CD14-positive monocyte (primary cell): ENCODE measurements around the gene TBXAS1. TPM values are rescaled to one million over a fixed set of nuclear protein-coding genes. Genes with fewer than 3 reads are reported as not detected.
A peak's percentile ranks its signal among the peaks of the same experiment; 100 is the strongest.

Source experiments
- DNase-seq, 3 donors: peaks; one replicate each; pipeline ENCODE4 v3.0.0-alpha.2; 2011 to 2022
- H2AFZ ChIP-seq: 2 replicates; pipeline ENCODE4 v1.6.0; 2012; ENCODE audit warnings: mild to moderate bottlenecking, low read depth, low read length, inconsistent platforms; ENCODE audit not compliant: insufficient read depth, poor library complexity, severe bottlenecking
- H3K27ac ChIP-seq, 2 donors: 1 replicate in 1 of 2; 2 replicates in 1 of 2; pipeline ENCODE4 v1.5.1; 2012 to 2013; ENCODE audit warnings: low read length in 2 of 2, control low read depth in 1 of 2, inconsistent platforms in 1 of 2, low read depth in 1 of 2, mild to moderate bottlenecking in 1 of 2
- H3K27me3 ChIP-seq, 2 donors: one replicate each; pipeline versions ENCODE4 v1.6.0 to v1.6.1; 2011 to 2013; ENCODE audit warnings: low read length in 2 of 2; ENCODE audit not compliant: control insufficient read depth in 2 of 2, insufficient read depth in 2 of 2
- H3K36me3 ChIP-seq, 2 donors: replicated peaks in 1 of 2; 1 replicate in 1 of 2; 2 replicates in 1 of 2; pipeline versions ENCODE4 v1.5.1 to v1.6.1; 2012 to 2013; ENCODE audit warnings: low read length in 2 of 2, control low read depth in 1 of 2, inconsistent platforms in 1 of 2, mild to moderate bottlenecking in 1 of 2; ENCODE audit not compliant: insufficient read depth in 2 of 2, control insufficient read depth in 1 of 2
- H3K4me1 ChIP-seq, 2 donors: 1 replicate in 1 of 2; 2 replicates in 1 of 2; pipeline versions ENCODE4 v1.5.1 to v1.6.1; 2012 to 2013; ENCODE audit warnings: low read length in 2 of 2, control low read depth in 1 of 2, inconsistent platforms in 1 of 2, mild to moderate bottlenecking in 1 of 2, moderate library complexity in 1 of 2; ENCODE audit not compliant: insufficient read depth in 2 of 2, control insufficient read depth in 1 of 2
- H3K4me2 ChIP-seq: replicated peaks from 2 replicates; pipeline ENCODE3; 2012; ENCODE audit warnings: low read length, moderate library complexity, mild to moderate bottlenecking; ENCODE audit not compliant: poor library complexity, severe bottlenecking; ENCODE audit errors: extremely low read depth
- H3K4me3 ChIP-seq, 3 experiments: fragments of 200-600 bp in 1 of 3; sonication (generic) in 1 of 3; replicated peaks in 1 of 3; 1 replicate in 2 of 3; 2 replicates in 1 of 3; pipeline ENCODE4 v1.5.1; 2011 to 2013; ENCODE audit warnings: low read length in 3 of 3, mild to moderate bottlenecking in 3 of 3, control low read depth in 2 of 3, low read depth in 2 of 3, inconsistent platforms in 1 of 3, moderate library complexity in 1 of 3
- H3K79me2 ChIP-seq: 2 replicates; pipeline ENCODE4 v1.6.0; 2012; ENCODE audit warnings: mild to moderate bottlenecking, control low read depth, inconsistent platforms, low read length, moderate library complexity; ENCODE audit not compliant: insufficient read depth
- H3K9ac ChIP-seq: 2 replicates; pipeline ENCODE4 v1.6.0; 2017; ENCODE audit warnings: low read length, mild to moderate bottlenecking; ENCODE audit not compliant: insufficient read depth, poor library complexity, severe bottlenecking
- H3K9me3 ChIP-seq, 2 donors: replicated peaks in 1 of 2; 1 replicate in 1 of 2; 2 replicates in 1 of 2; pipeline versions ENCODE4 v1.5.1 to v1.6.1; 2012 to 2013; ENCODE audit warnings: low read length in 2 of 2, control low read depth in 1 of 2; ENCODE audit not compliant: control insufficient read depth in 1 of 2, insufficient read depth in 1 of 2
- H4K20me1 ChIP-seq: 2 replicates; pipeline ENCODE4 v1.6.0; 2012; ENCODE audit warnings: mild to moderate bottlenecking, low read length, control low read depth, moderate library complexity; ENCODE audit not compliant: insufficient read depth
- H3K27ac Mint-ChIP-seq, 7 donors: one replicate each; pipeline ENCODE4 v1.8.0; 2020; ENCODE audit warnings: mild to moderate bottlenecking in 7 of 7, mixed read lengths in 7 of 7, moderate library complexity in 6 of 7, inconsistent platforms in 2 of 7
- H3K27me3 Mint-ChIP-seq, 3 donors: one replicate each; pipeline ENCODE4 v1.8.0; 2021 to 2022; ENCODE audit warnings: low read depth in 3 of 3, mild to moderate bottlenecking in 3 of 3, mixed read lengths in 3 of 3, moderate library complexity in 3 of 3, inconsistent platforms in 1 of 3
- H3K36me3 Mint-ChIP-seq, 2 donors: one replicate each; pipeline ENCODE4 v1.8.0; 2020; ENCODE audit warnings: mixed read lengths in 2 of 2, inconsistent platforms in 1 of 2, mild to moderate bottlenecking in 1 of 2
- H3K4me1 Mint-ChIP-seq: one replicate; pipeline ENCODE4 v1.8.0; 2020; ENCODE audit warnings: mild to moderate bottlenecking, mixed read lengths
- H3K4me3 Mint-ChIP-seq, 2 donors: one replicate each; pipeline ENCODE4 v1.8.0; 2020; ENCODE audit warnings: mild to moderate bottlenecking in 2 of 2, mixed read lengths in 2 of 2, moderate library complexity in 1 of 2
- H3K9me3 Mint-ChIP-seq, 7 donors: one replicate each; pipeline ENCODE4 v1.8.0; 2020 to 2022; ENCODE audit warnings: mixed read lengths in 7 of 7, mild to moderate bottlenecking in 6 of 7, moderate library complexity in 6 of 7, inconsistent platforms in 2 of 7
- CTCF ChIP-seq: fragments of 200-600 bp; IDR thresholded peaks from one replicate; pipeline ENCODE4 v1.8.0; 2022; ENCODE audit warnings: antibody characterized with exemption, mild to moderate bottlenecking
- WGBS: methylation state at CpG from one replicate; pipeline ENCODE4 v1.1.5; 2013; ENCODE audit warnings: missing lambda C conversion rate; ENCODE audit not compliant: insufficient coverage; 5-methylcytosine and 5-hydroxymethylcytosine counted together
- intact Hi-C, 2 donors: fragments of 100-400 bp; cut with micrococcal nuclease; formaldehyde crosslinking; loops; one replicate each; pipeline versions ENCODE4 v1.15.0 to v1.15.1; 2023
- polyA plus RNA-seq, 3 donors: library from polyadenylated mRNA; depleted of rRNA in 1 of 3; unstranded in 2 of 3; stranded (reverse) in 1 of 3; fragments of 300-500 nt in 2 of 3; fragments of >200 nt in 1 of 3; fragmentation: Illumina TruSeq in 2 of 3; gene quantifications; 1 replicate in 2 of 3; 2 replicates in 1 of 3; pipeline ENCODE4 v1.2.3, GENCODE V29; 2012 to 2021

Gene TBXAS1
- polyA plus RNA-seq, 3 donors: 289 to 335 (median 298) TPM

- Histone ChIP-seq H3K9me3 (no peaks in the 10 kb centered on the region), H3K27me3 (no peaks in the 10 kb centered on the region), H3K79me2 (peaks cover 30% of the 10 kb centered on the region), H3K36me3 (peaks cover 0 to 5% of the 10 kb centered on the region in 2 donors), H3K4me3 (no peak overlapping the region), H4K20me1 (peaks cover 12% of the 10 kb centered on the region), H3K4me2 (no peak overlapping the region), H2AFZ (no peak overlapping the region), H3K27ac (no peak overlapping the region), H3K9ac (no peak overlapping the region), H3K4me1 (peaks cover 33 to 45% of the 10 kb centered on the region in 2 donors)
- H3K4me3 Mint-ChIP-seq: no peak overlapping the region
- peaks cover 9 to 11% of the 10 kb centered on the region in 2 donors for H3K36me3 Mint-ChIP-seq
- no peak for DNase-seq
- H3K9me3 Mint-ChIP-seq: peaks cover 0 to 10% (median 0%) of the 10 kb centered on the region in 7 donors
- H3K27ac Mint-ChIP-seq: no peak overlapping the region
- intact Hi-C loops: loop anchor here (5.0 to 10.0 kb wide), 2 partner anchors 50 to 52 kb away; partner anchors contain the start of gene HIPK2 (in 2 of the 2)
- TF ChIP-seq CTCF: no peak
- peaks cover 38% of the 10 kb centered on the region for H3K4me1 Mint-ChIP-seq
- H3K27me3 Mint-ChIP-seq: peaks cover 0 to 6% (median 2%) of the 10 kb centered on the region in 3 donors
Observed at GRCh38 chr7:139827042-139827441, 2.0 kb upstream of the TBXAS1 start.

GRCh38 chr7:139828446-139828845 is 618 bp upstream of the TBXAS1 start:
- Mint-ChIP-seq H3K27me3 (peaks cover 0 to 6% (median 2%) of the 10 kb centered on the region in 3 donors), H3K4me1 (peaks cover 45% of the 10 kb centered on the region), H3K4me3 (peak overlapping the region; percentile 31 to 62), H3K36me3 (peaks cover 22 to 23% of the 10 kb centered on the region in 2 donors), H3K27ac (peak overlapping the region; percentile 91 to 99 (median 96)), H3K9me3 (peaks cover 6 to 21% (median 10%) of the 10 kb centered on the region in 7 donors)
- Histone ChIP-seq H3K79me2 (peaks cover 44% of the 10 kb centered on the region), H3K9ac (peak overlapping the region; percentile 75), H2AFZ (peak overlapping the region; percentile 80), H3K27me3 (no peaks in the 10 kb centered on the region), H3K4me2 (peak overlapping the region; percentile 90), H4K20me1 (peaks cover 14% of the 10 kb centered on the region), H3K9me3 (peaks cover 4 to 6% of the 10 kb centered on the region in 2 donors), H3K4me1 (peaks cover 34 to 46% of the 10 kb centered on the region in 2 donors), H3K36me3 (peaks cover 2 to 16% of the 10 kb centered on the region in 2 donors), H3K27ac (peak overlapping the region; percentile 39 to 94), H3K4me3 (peak overlapping the region in 1 of 3 experiments; percentile 86)
- intact Hi-C loops: loop anchor here (2.0 to 10.0 kb wide), 3 partner anchors 51 to 182 kb away; partner anchors contain the start of gene HIPK2 (in 2 of the 2)
- no peak for DNase-seq
- no peak for TF ChIP-seq CTCF
- 90% methylated on average over 2 of the region's 2 CpGs for WGBS
